Measurements from ENCODE around the gene IL12RB2. TPM values are rescaled to one million over a fixed set of nuclear protein-coding genes. Genes with fewer than 3 reads are reported as not detected.

IL12RB2 gene, protein sequence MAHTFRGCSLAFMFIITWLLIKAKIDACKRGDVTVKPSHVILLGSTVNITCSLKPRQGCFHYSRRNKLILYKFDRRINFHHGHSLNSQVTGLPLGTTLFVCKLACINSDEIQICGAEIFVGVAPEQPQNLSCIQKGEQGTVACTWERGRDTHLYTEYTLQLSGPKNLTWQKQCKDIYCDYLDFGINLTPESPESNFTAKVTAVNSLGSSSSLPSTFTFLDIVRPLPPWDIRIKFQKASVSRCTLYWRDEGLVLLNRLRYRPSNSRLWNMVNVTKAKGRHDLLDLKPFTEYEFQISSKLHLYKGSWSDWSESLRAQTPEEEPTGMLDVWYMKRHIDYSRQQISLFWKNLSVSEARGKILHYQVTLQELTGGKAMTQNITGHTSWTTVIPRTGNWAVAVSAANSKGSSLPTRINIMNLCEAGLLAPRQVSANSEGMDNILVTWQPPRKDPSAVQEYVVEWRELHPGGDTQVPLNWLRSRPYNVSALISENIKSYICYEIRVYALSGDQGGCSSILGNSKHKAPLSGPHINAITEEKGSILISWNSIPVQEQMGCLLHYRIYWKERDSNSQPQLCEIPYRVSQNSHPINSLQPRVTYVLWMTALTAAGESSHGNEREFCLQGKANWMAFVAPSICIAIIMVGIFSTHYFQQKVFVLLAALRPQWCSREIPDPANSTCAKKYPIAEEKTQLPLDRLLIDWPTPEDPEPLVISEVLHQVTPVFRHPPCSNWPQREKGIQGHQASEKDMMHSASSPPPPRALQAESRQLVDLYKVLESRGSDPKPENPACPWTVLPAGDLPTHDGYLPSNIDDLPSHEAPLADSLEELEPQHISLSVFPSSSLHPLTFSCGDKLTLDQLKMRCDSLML
- polyA plus RNA-seq (2013), result not detected in 2 replicates

DNA sequence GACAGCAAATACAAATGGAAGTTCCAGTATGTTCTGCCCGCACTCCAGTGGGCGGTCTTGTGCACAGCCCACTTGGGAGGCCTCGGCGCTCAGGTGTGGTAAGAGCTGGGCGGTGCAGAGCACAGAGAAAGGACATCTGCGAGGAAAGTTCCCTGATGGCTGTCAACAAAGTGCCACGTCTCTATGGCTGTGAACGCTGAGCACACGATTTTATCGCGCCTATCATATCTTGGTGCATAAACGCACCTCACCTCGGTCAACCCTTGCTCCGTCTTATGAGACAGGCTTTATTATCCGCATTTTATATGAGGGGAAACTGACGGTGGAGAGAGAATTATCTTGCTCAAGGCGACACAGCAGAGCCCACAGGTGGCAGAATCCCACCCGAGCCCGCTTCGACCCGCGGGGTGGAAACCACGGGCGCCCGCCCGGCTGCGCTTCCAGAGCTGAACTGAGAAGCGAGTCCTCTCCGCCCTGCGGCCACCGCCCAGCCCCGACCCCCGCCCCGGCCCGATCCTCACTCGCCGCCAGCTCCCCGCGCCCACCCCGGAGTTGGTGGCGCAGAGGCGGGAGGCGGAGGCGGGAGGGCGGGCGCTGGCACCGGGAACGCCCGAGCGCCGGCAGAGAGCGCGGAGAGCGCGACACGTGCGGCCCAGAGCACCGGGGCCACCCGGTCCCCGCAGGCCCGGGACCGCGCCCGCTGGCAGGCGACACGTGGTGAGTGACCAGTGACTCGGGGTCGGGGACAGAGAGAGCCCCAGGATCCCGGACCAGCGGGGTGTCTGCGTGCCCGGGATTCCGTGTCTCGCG lies at the start of gene IL12RB2:
IL12RB2 (plus strand) TSS at position 623 of the 810 bp plus-strand sequence. CDS start 12,496 bp downstream, outside the sequence.
- WGBS (ENCODE audit: extremely low coverage, insufficient coverage, insufficient read length), result no CpG with 5 or more reads among the region's 75 CpGs
- no peak within 1 kb of the TSS for H3K14ac ChIP-seq (ENCODE audit: low read length)

DNA sequence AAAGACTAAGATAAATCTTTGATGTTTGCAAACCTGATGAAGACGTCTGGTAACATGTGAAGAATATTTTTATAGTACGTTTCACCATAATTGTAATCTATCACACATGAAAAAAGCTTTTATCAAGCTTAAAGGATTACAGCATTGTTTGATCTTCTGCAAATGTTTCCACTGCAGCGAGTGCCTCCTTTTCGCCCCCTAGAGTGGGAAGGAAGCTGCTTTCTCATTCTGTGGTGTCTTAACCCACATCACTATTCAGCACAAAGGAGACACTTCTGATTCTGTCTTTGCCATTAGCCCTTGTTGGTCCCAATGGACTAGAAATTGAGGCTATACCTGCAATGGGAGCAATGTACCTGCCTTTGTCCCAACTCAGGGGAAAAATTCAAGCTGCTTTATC lies 46.0 kb upstream of the IL12RB2 start:
- Histone ChIP-seq H4K12ac (ENCODE audit: low read depth, low read length) (no peak overlapping the region), H3K79me2 (ENCODE audit: control insufficient read depth, insufficient read depth, low read length, poor library complexity) (no peaks in the 10 kb centered on the region), H3K4ac (ENCODE audit: low read depth, low read length) (no peak overlapping the region), H3K4me2 (ENCODE audit: low read length) (no peak overlapping the region), H2AFZ (ENCODE audit: insufficient read depth, low read length, poor library complexity) (no peak overlapping the region), H3K23ac (ENCODE audit: low read length) (no peak overlapping the region), H4K91ac (ENCODE audit: low read depth, low read length) (no peak overlapping the region), H3K27me3 (ENCODE audit: insufficient read depth, low read length) (no peaks in the 10 kb centered on the region), H3K18ac (ENCODE audit: low read length) (no peak overlapping the region), H3K79me1 (ENCODE audit: low read length) (no peaks in the 10 kb centered on the region), H3K27ac (ENCODE audit: low read depth, low read length) (no peak overlapping the region), H2BK120ac (ENCODE audit: insufficient read depth, low read length, poor library complexity) (no peak overlapping the region), H2BK5ac (ENCODE audit: low read depth, low read length, poor library complexity) (no peak overlapping the region), H2AK5ac (ENCODE audit: low read length) (no peak overlapping the region), H3K9me3 (ENCODE audit: insufficient read depth, low read depth, low read length) (no peaks in the 10 kb centered on the region), H2BK12ac (ENCODE audit: low read length) (no peak overlapping the region), H3K4me1 (ENCODE audit: control insufficient read depth in 1 of 2, insufficient read depth in 2 of 2, low read length in 2 of 2) (no peaks in the 10 kb centered on the region), H3K14ac (ENCODE audit: low read length) (no peak overlapping the region), H3K9ac (ENCODE audit: low read length) (no peak overlapping the region), H3K4me3 (ENCODE audit: low read depth, low read length) (no peak overlapping the region), H4K8ac (ENCODE audit: low read depth, low read length) (no peak overlapping the region), H3K36me3 (ENCODE audit: control insufficient read depth in 1 of 2, insufficient read depth in 2 of 2, low read length in 2 of 2) (no peaks in the 10 kb centered on the region)
- no CpG with 5 or more reads among the region's 4 CpGs for WGBS (ENCODE audit: extremely low coverage, insufficient coverage, insufficient read length)
- no peak for DNase-seq

More for the DNA sequence above, at the start of gene IL12RB2:
- H2BK12ac ChIP-seq (ENCODE audit: low read length), result no peak within 1 kb of the TSS
- no peak within 1 kb of the TSS for H2BK120ac ChIP-seq (ENCODE audit: insufficient read depth, low read length, poor library complexity)
- no peak within 1 kb of the TSS for H3K27ac ChIP-seq (ENCODE audit: low read depth, low read length)
- H2AFZ ChIP-seq (ENCODE audit: insufficient read depth, low read length, poor library complexity), result peak within 1 kb of the TSS; percentile 35
- no peaks in the 10 kb centered on the region for H3K36me3 ChIP-seq (ENCODE audit: control insufficient read depth in 1 of 2, insufficient read depth in 2 of 2, low read length in 2 of 2)
- H4K12ac ChIP-seq (ENCODE audit: low read depth, low read length), result no peak within 1 kb of the TSS
- H3K4ac ChIP-seq (ENCODE audit: low read depth, low read length), result no peak within 1 kb of the TSS
- no peak within 1 kb of the TSS for H3K9ac ChIP-seq (ENCODE audit: low read length)
- H3K4me1 ChIP-seq (ENCODE audit: control insufficient read depth in 1 of 2, insufficient read depth in 2 of 2, low read length in 2 of 2), result peaks cover 5 to 8% of the 10 kb centered on the region in 2 experiments
- no peak within 1 kb of the TSS for H4K8ac ChIP-seq (ENCODE audit: low read depth, low read length)
- H3K23ac ChIP-seq (ENCODE audit: low read length), result no peak within 1 kb of the TSS
- peak; percentile 6 to 24 for DNase-seq
- no peak within 1 kb of the TSS for H2AK5ac ChIP-seq (ENCODE audit: low read length)
- no peak within 1 kb of the TSS for H2BK5ac ChIP-seq (ENCODE audit: low read depth, low read length, poor library complexity)
- H3K18ac ChIP-seq (ENCODE audit: low read length), result no peak within 1 kb of the TSS
- peak within 1 kb of the TSS; percentile 66 for H3K4me3 ChIP-seq (ENCODE audit: low read depth, low read length)
- no peaks in the 10 kb centered on the region for H3K79me1 ChIP-seq (ENCODE audit: low read length)
- no peaks in the 10 kb centered on the region for H3K79me2 ChIP-seq (ENCODE audit: control insufficient read depth, insufficient read depth, low read length, poor library complexity)
- H3K9me3 ChIP-seq (ENCODE audit: insufficient read depth, low read depth, low read length), result peaks cover 2% of the 10 kb centered on the region
- H3K4me2 ChIP-seq (ENCODE audit: low read length), result peak within 1 kb of the TSS; percentile 94
- H3K27me3 ChIP-seq (ENCODE audit: insufficient read depth, low read length), result peaks cover 18% of the 10 kb centered on the region
- no peak within 1 kb of the TSS for H4K91ac ChIP-seq (ENCODE audit: low read depth, low read length)

DNA sequence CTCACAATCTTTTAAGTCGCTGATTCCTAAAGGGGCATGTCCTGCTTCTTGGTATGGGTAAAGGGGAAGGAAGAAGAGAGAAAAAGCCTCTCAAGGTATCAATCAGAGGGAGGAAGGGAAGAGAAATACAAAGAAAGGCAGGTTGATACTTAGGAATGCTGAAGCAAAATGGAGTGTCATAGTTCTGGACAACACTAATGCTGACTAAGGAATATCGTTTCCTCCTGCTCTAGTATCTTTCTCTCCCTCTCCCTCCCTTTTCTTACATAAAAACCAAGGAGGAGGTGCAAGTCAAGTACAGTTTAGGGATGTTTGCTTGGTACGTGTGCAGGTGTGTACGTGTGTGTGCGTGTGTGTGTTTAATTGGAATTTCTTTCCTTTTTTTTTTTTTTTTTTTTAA lies 44.9 kb upstream of the IL12RB2 start:
- Histone ChIP-seq H4K12ac (ENCODE audit: low read depth, low read length) (no peak overlapping the region), H4K91ac (ENCODE audit: low read depth, low read length) (no peak overlapping the region), H3K4ac (ENCODE audit: low read depth, low read length) (no peak overlapping the region), H3K9ac (ENCODE audit: low read length) (no peak overlapping the region), H3K79me1 (ENCODE audit: low read length) (no peaks in the 10 kb centered on the region), H2AFZ (ENCODE audit: insufficient read depth, low read length, poor library complexity) (no peak overlapping the region), H2BK120ac (ENCODE audit: insufficient read depth, low read length, poor library complexity) (no peak overlapping the region), H2BK12ac (ENCODE audit: low read length) (no peak overlapping the region), H3K4me2 (ENCODE audit: low read length) (no peak overlapping the region), H3K4me3 (ENCODE audit: low read depth, low read length) (no peak overlapping the region), H3K4me1 (ENCODE audit: control insufficient read depth in 1 of 2, insufficient read depth in 2 of 2, low read length in 2 of 2) (no peaks in the 10 kb centered on the region), H3K27ac (ENCODE audit: low read depth, low read length) (no peak overlapping the region), H3K14ac (ENCODE audit: low read length) (no peak overlapping the region), H2BK5ac (ENCODE audit: low read depth, low read length, poor library complexity) (no peak overlapping the region), H3K79me2 (ENCODE audit: control insufficient read depth, insufficient read depth, low read length, poor library complexity) (no peaks in the 10 kb centered on the region), H4K8ac (ENCODE audit: low read depth, low read length) (no peak overlapping the region), H3K27me3 (ENCODE audit: insufficient read depth, low read length) (no peaks in the 10 kb centered on the region), H3K36me3 (ENCODE audit: control insufficient read depth in 1 of 2, insufficient read depth in 2 of 2, low read length in 2 of 2) (no peaks in the 10 kb centered on the region), H2AK5ac (ENCODE audit: low read length) (no peak overlapping the region), H3K23ac (ENCODE audit: low read length) (no peak overlapping the region), H3K9me3 (ENCODE audit: insufficient read depth, low read depth, low read length) (no peaks in the 10 kb centered on the region), H3K18ac (ENCODE audit: low read length) (no peak overlapping the region)
- no CpG with 5 or more reads among the region's 5 CpGs for WGBS (ENCODE audit: extremely low coverage, insufficient coverage, insufficient read length)
- DNase-seq, result no peak

DNA sequence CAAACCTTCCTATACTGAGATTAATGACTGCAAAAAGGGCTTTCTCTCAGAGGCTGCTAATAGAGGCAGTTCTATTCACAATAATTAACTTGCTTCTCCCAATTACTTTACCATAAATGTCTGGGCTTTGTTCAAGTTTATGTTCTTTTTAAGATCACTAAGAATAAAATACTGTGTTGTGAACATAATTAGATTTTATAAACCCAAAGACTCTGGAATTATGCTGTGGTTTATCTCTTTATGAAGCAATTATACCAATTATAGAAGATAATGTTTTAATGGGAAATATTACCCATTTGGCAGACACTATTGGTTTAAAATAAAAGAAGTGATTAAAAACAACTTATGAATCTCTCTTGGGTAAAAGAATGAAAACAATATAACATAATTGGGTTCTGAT lies 43.5 kb upstream of the IL12RB2 start:
- H3K27ac ChIP-seq (ENCODE audit: low read depth, low read length), result no peak overlapping the region

More for the DNA sequence above, 43.5 kb upstream of the IL12RB2 start:
- H3K4me3 ChIP-seq (ENCODE audit: low read depth, low read length), result no peak overlapping the region
- H4K91ac ChIP-seq (ENCODE audit: low read depth, low read length), result no peak overlapping the region
- no peak overlapping the region for H3K23ac ChIP-seq (ENCODE audit: low read length)
- H3K36me3 ChIP-seq (ENCODE audit: control insufficient read depth in 1 of 2, insufficient read depth in 2 of 2, low read length in 2 of 2), result no peaks in the 10 kb centered on the region
- no peaks in the 10 kb centered on the region for H3K79me1 ChIP-seq (ENCODE audit: low read length)
- H2AFZ ChIP-seq (ENCODE audit: insufficient read depth, low read length, poor library complexity), result no peak overlapping the region
- H3K9ac ChIP-seq (ENCODE audit: low read length), result no peak overlapping the region
- no peak overlapping the region for H2BK12ac ChIP-seq (ENCODE audit: low read length)
- no peak overlapping the region for H2BK120ac ChIP-seq (ENCODE audit: insufficient read depth, low read length, poor library complexity)
- no peak overlapping the region for H4K12ac ChIP-seq (ENCODE audit: low read depth, low read length)
- no peak overlapping the region for H3K4me2 ChIP-seq (ENCODE audit: low read length)
- DNase-seq, result no peak
- no peaks in the 10 kb centered on the region for H3K9me3 ChIP-seq (ENCODE audit: insufficient read depth, low read depth, low read length)
- H3K18ac ChIP-seq (ENCODE audit: low read length), result no peak overlapping the region
- no peak overlapping the region for H2AK5ac ChIP-seq (ENCODE audit: low read length)
- H3K27me3 ChIP-seq (ENCODE audit: insufficient read depth, low read length), result no peaks in the 10 kb centered on the region
- H4K8ac ChIP-seq (ENCODE audit: low read depth, low read length), result no peak overlapping the region
- no peaks in the 10 kb centered on the region for H3K79me2 ChIP-seq (ENCODE audit: control insufficient read depth, insufficient read depth, low read length, poor library complexity)
- no peak overlapping the region for H3K4ac ChIP-seq (ENCODE audit: low read depth, low read length)
- no peaks in the 10 kb centered on the region for H3K4me1 ChIP-seq (ENCODE audit: control insufficient read depth in 1 of 2, insufficient read depth in 2 of 2, low read length in 2 of 2)
- H3K14ac ChIP-seq (ENCODE audit: low read length), result no peak overlapping the region
- no peak overlapping the region for H2BK5ac ChIP-seq (ENCODE audit: low read depth, low read length, poor library complexity)
